ENCODE results near the gene NPBWR2.

Gene NPBWR2

DNA sequence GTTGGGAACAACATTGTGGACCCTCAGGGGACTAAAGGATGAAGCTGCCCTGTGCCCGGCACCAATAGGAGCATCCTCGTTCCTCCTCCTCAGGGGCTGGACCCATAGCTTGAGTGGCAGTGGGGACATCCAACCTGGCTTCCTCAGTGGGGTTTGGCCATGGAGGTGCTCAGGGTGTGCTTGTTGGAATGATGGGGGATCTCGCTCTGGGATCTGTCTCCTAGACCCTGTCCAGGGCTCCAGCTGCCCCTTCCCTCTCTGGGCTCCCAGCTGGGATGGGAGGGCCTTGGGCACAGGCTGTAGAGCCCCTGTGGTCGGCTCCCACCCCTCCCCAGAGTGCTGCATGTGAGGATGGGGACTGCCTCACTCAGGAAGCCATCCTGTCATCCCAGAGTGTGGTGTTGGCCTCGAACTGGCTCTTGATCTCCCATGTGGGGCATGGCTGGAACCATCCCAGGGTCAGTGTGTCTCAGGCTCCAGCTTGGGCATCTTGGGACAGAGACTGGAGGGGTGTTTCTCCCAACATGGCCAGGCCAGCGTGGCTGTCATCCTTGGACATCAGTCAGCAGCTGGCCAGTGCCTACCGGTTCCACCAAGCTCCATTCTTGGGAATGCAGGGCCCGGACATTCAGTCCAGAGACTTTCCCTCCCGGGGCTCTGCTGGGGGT, 47.4 kb upstream of the NPBWR2 start:
- H3K27ac ChIP-seq (replicated peaks): no peak overlapping the region
- H3K27me3 ChIP-seq (ENCODE audit: insufficient read depth, poor library complexity, severe bottlenecking): no peaks in the 10 kb centered on the region
- H3K4me3 ChIP-seq (replicated peaks; ENCODE audit: insufficient read depth, low read length): no peak overlapping the region
- TF ChIP-seq POLR2AphosphoS5 (IDR thresholded peaks at IDR 0.05; ENCODE audit: low read depth): no peak
- TF ChIP-seq SPI1 (IDR thresholded peaks at IDR 0.05; ENCODE audit: borderline replicate concordance, low read depth): no peak
- TF ChIP-seq GABPA (IDR thresholded peaks at IDR 0.05; ENCODE audit: low read depth): no peak
- TF ChIP-seq, protein P1, sequence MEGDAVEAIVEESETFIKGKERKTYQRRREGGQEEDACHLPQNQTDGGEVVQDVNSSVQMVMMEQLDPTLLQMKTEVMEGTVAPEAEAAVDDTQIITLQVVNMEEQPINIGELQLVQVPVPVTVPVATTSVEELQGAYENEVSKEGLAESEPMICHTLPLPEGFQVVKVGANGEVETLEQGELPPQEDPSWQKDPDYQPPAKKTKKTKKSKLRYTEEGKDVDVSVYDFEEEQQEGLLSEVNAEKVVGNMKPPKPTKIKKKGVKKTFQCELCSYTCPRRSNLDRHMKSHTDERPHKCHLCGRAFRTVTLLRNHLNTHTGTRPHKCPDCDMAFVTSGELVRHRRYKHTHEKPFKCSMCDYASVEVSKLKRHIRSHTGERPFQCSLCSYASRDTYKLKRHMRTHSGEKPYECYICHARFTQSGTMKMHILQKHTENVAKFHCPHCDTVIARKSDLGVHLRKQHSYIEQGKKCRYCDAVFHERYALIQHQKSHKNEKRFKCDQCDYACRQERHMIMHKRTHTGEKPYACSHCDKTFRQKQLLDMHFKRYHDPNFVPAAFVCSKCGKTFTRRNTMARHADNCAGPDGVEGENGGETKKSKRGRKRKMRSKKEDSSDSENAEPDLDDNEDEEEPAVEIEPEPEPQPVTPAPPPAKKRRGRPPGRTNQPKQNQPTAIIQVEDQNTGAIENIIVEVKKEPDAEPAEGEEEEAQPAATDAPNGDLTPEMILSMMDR (IDR thresholded peaks at IDR 0.05; ENCODE audit: insufficient read depth, low read length): no peak
- TF ChIP-seq, protein P2, sequence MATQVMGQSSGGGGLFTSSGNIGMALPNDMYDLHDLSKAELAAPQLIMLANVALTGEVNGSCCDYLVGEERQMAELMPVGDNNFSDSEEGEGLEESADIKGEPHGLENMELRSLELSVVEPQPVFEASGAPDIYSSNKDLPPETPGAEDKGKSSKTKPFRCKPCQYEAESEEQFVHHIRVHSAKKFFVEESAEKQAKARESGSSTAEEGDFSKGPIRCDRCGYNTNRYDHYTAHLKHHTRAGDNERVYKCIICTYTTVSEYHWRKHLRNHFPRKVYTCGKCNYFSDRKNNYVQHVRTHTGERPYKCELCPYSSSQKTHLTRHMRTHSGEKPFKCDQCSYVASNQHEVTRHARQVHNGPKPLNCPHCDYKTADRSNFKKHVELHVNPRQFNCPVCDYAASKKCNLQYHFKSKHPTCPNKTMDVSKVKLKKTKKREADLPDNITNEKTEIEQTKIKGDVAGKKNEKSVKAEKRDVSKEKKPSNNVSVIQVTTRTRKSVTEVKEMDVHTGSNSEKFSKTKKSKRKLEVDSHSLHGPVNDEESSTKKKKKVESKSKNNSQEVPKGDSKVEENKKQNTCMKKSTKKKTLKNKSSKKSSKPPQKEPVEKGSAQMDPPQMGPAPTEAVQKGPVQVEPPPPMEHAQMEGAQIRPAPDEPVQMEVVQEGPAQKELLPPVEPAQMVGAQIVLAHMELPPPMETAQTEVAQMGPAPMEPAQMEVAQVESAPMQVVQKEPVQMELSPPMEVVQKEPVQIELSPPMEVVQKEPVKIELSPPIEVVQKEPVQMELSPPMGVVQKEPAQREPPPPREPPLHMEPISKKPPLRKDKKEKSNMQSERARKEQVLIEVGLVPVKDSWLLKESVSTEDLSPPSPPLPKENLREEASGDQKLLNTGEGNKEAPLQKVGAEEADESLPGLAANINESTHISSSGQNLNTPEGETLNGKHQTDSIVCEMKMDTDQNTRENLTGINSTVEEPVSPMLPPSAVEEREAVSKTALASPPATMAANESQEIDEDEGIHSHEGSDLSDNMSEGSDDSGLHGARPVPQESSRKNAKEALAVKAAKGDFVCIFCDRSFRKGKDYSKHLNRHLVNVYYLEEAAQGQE (IDR thresholded peaks at IDR 0.05; ENCODE audit: insufficient replicate concordance, low read depth): no peak
- no peak for DNase-seq (ENCODE audit: low read depth in 1 of 2, low spot score in 1 of 2)

DNA sequence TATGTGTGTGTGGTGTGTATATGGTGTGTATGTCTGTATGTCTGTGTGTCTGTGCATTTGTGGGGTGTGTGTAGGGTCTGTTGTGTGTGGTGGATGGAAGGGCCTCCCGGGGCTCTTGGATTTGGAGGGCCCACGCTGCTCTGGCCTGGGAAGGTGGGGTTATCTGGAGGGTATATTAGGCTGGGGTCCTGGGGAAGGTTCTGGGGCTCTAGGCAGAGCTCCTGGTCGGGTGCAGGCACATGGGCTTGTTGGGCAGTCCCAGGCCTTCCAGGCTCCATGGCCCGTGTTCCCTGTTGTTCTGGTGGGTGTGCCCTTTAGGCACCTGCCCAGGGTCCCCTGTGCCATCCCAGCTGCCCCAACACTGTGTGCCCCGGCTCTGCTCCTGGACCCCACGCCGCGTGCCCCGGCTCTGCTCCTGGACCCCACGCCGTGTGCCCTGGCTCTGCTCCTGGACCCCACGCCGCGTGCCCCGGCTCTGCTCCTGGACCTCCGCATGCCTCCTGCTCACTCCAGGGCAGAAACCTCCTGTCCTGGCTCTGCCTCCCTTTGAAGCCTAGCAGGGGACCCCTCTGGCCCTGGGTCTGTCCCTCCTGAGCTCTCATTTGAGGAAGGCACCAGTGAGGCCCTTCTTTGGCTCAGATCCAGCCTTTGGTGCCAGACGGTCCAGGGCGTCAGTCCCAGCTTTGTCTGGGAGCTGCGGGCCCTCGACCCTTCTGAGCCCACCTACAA, 46.7 kb upstream of the NPBWR2 start:
- Histone ChIP-seq H3K27ac (replicated peaks) (no peak overlapping the region), H3K27me3 (ENCODE audit: insufficient read depth, poor library complexity, severe bottlenecking) (no peaks in the 10 kb centered on the region), H3K4me3 (replicated peaks; ENCODE audit: insufficient read depth, low read length) (no peak overlapping the region)
- TF ChIP-seq, protein P1 (IDR thresholded peaks at IDR 0.05; ENCODE audit: insufficient read depth, low read length): no peak
- no peak for TF ChIP-seq GABPA (IDR thresholded peaks at IDR 0.05; ENCODE audit: low read depth)
- no peak for TF ChIP-seq POLR2AphosphoS5 (IDR thresholded peaks at IDR 0.05; ENCODE audit: low read depth)
- TF ChIP-seq, protein P2 (IDR thresholded peaks at IDR 0.05; ENCODE audit: insufficient replicate concordance, low read depth): no peak
- DNase-seq (ENCODE audit: low read depth in 1 of 2, low spot score in 1 of 2): no peak

DNA sequence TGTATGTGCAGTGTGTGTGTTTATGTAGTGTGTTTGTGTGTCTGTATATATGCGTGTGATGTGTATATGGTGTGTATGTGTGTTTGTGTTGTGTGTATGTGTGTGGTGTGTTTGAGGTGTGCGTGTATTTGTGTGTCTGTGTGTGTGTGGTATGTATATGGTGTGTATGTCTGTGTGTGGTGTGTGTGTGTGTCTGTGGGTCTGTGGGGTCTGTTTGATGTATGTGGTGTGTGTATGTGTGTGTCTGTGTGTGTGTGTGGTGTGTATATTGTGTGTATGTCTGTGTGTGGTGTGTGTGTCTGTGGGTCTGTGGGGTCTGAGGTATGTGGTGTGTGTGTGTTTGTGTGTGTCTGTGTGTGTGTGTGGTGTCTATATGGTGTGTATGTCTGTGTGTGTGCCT, 46.0 kb upstream of the NPBWR2 start:
- Histone ChIP-seq H3K4me3 (replicated peaks; ENCODE audit: insufficient read depth, low read length) (no peak overlapping the region), H3K27me3 (ENCODE audit: insufficient read depth, poor library complexity, severe bottlenecking) (no peaks in the 10 kb centered on the region), H3K27ac (replicated peaks) (no peak overlapping the region)
- DNase-seq (ENCODE audit: low read depth in 1 of 2, low spot score in 1 of 2): no peak
- TF ChIP-seq, protein P1 (IDR thresholded peaks at IDR 0.05; ENCODE audit: insufficient read depth, low read length): no peak
- no peak for TF ChIP-seq POLR2AphosphoS5 (IDR thresholded peaks at IDR 0.05; ENCODE audit: low read depth)
- TF ChIP-seq, protein P2 (IDR thresholded peaks at IDR 0.05; ENCODE audit: insufficient replicate concordance, low read depth): no peak
- no peak for TF ChIP-seq GABPA (IDR thresholded peaks at IDR 0.05; ENCODE audit: low read depth)
- no peak for TF ChIP-seq SPI1 (IDR thresholded peaks at IDR 0.05; ENCODE audit: borderline replicate concordance, low read depth)

Data from HL-60 (cell line).